GM23338 (cell line): ENCODE data around the gene SYNE1.

Experiments
- CTCF ChIP-seq, 2 experiments: fragments of 200-600 bp in 1 of 2; sonication (generic) in 1 of 2; conservative IDR thresholded peaks; 2 replicates each; pipeline versions ENCODE4 v1.5.1 to v1.6.1; 2016 to 2017; ENCODE audit warnings: antibody characterized with exemption in 2 of 2, low read depth in 2 of 2, mild to moderate bottlenecking in 2 of 2, moderate library complexity in 1 of 2
- EZH2 ChIP-seq: fragments of 200-600 bp; sonication (generic); IDR thresholded peaks from one replicate; pipeline ENCODE4 v1.8.0; 2017; ENCODE audit warnings: antibody characterized with exemption, mild to moderate bottlenecking, low read depth; ENCODE audit not compliant: unreplicated experiment
- EZH2phosphoT487 ChIP-seq: fragments of 200-600 bp; sonication (generic); IDR thresholded peaks from one replicate; pipeline ENCODE4 v1.8.1; 2018; ENCODE audit warnings: antibody characterized with exemption; ENCODE audit not compliant: unreplicated experiment

- TF ChIP-seq CTCF (conservative IDR thresholded peaks at IDR 0.05; ENCODE audit: low read depth in 2 of 2) (no peak), EZH2phosphoT487 (no peak), EZH2 (no peak)
Measured at GRCh38 chr6:152508477-152508876, 128.7 kb downstream of the SYNE1 start.
